GM12872 (cell line): Measurements from ENCODE around the gene FAM228A.

ENCODE experiments used
- CTCF ChIP-seq: IDR thresholded peaks from 3 replicates; pipeline ENCODE4 v1.5.1; 2011; ENCODE audit warnings: low read depth, mild to moderate bottlenecking, low read length, moderate library complexity; ENCODE audit not compliant: insufficient read depth

FAM228A gene

GRCh38 chr2:24159708-24160107 is 15.1 kb upstream of the FAM228A start:
- no peak for TF ChIP-seq CTCF

- no peak for TF ChIP-seq CTCF
Observed at GRCh38 chr2:24160761-24161160, 14.1 kb upstream of the FAM228A start.

- no peak for TF ChIP-seq CTCF
Observed at GRCh38 chr2:24162494-24162893, 12.4 kb upstream of the FAM228A start.

- no peak for TF ChIP-seq CTCF
Observed at GRCh38 chr2:24163186-24163585, 11.7 kb upstream of the FAM228A start.

- no peak for TF ChIP-seq CTCF
Observed at GRCh38 chr2:24163601-24164000, 11.3 kb upstream of the FAM228A start.

GRCh38 chr2:24164416-24164973 is 10.4 kb upstream of the FAM228A start:
- peak; percentile 90 for TF ChIP-seq CTCF

- no peak for TF ChIP-seq CTCF
Observed at GRCh38 chr2:24169023-24169422, 5.8 kb upstream of the FAM228A start.
